Stomach (tissue), 4 donors: ENCODE results near the gene STRA6.

ENCODE experiments used
- POLR2A ChIP-seq, 4 donors: fragments of 450-650 bp; IDR thresholded peaks; one replicate each; pipeline ENCODE4 v1.6.1; 2016; ENCODE audit warnings: antibody characterized with exemption in 4 of 4, control low read depth in 2 of 4, mild to moderate bottlenecking in 1 of 4, moderate library complexity in 1 of 4
- POLR2AphosphoS5 ChIP-seq, 3 donors: sonication (generic); formaldehyde crosslinking; IDR thresholded peaks; one replicate each; pipeline ENCODE4 v1.6.1; 2016; ENCODE audit warnings: antibody characterized with exemption in 3 of 3
- TF ChIP-seq, protein P1 (sequence below), 7 experiments: fragments of 450-650 bp in 4 of 7; fragments of 200-600 bp in 3 of 7; sonication (generic) in 3 of 7; IDR thresholded peaks; one replicate each; pipeline ENCODE4 v1.5.1; 2016 to 2019; ENCODE audit warnings: antibody characterized with exemption in 7 of 7, control low read depth in 2 of 7, mild to moderate bottlenecking in 1 of 7

DNA sequence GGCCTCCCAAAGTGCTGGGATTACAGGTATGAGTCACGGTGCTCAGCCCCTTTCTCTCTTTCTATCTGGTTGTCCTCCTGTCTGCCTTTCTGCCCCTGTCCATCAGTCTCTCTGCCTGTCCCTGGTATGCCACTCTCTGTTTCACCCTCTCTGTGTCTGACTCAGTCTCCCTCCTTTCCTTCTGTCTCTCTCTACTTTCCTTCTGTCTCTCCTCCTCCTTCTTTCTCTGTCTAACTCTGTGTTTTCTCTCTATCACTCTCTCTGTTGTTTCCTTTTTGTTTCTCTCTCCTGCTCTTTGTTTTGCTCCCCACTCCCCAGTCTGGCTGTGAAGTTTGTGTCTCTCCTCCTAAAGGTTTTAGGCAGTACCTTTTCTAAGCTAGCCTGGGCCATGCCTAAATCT, 9.1 kb upstream of the STRA6 start:
- TF ChIP-seq, protein P1, sequence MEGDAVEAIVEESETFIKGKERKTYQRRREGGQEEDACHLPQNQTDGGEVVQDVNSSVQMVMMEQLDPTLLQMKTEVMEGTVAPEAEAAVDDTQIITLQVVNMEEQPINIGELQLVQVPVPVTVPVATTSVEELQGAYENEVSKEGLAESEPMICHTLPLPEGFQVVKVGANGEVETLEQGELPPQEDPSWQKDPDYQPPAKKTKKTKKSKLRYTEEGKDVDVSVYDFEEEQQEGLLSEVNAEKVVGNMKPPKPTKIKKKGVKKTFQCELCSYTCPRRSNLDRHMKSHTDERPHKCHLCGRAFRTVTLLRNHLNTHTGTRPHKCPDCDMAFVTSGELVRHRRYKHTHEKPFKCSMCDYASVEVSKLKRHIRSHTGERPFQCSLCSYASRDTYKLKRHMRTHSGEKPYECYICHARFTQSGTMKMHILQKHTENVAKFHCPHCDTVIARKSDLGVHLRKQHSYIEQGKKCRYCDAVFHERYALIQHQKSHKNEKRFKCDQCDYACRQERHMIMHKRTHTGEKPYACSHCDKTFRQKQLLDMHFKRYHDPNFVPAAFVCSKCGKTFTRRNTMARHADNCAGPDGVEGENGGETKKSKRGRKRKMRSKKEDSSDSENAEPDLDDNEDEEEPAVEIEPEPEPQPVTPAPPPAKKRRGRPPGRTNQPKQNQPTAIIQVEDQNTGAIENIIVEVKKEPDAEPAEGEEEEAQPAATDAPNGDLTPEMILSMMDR (IDR thresholded peaks at IDR 0.05), result no peak
- no peak for TF ChIP-seq POLR2A (IDR thresholded peaks at IDR 0.05)
- TF ChIP-seq POLR2AphosphoS5 (IDR thresholded peaks at IDR 0.05), result no peak
